Left ventricle myocardium inferior (tissue), 1 donor: ENCODE data around the gene NME7. TPM values are rescaled to one million over a fixed set of nuclear protein-coding genes. Genes with fewer than 3 reads are reported as not detected.

Experiments
- DNase-seq: peaks from one replicate; pipeline ENCODE4 v3.0.0-alpha.2; 2020
- H3K27ac ChIP-seq: fragments of 200-600 bp; replicated peaks from 2 replicates; pipeline ENCODE4 v1.8.0; 2021
- H3K27me3 ChIP-seq: fragments of 200-600 bp; 2 replicates; pipeline ENCODE4 v1.8.0; 2021; ENCODE audit warnings: low read depth
- H3K36me3 ChIP-seq: fragments of 200-600 bp; 2 replicates; pipeline ENCODE4 v1.8.0; 2021
- H3K4me1 ChIP-seq: fragments of 200-600 bp; 2 replicates; pipeline ENCODE4 v1.8.0; 2021
- H3K4me3 ChIP-seq: fragments of 200-600 bp; 2 replicates; pipeline ENCODE4 v1.8.0; 2021; ENCODE audit warnings: mild to moderate bottlenecking, moderate library complexity
- H3K9me3 ChIP-seq: fragments of 200-600 bp; replicated peaks from 2 replicates; pipeline ENCODE4 v1.8.0; 2021
- CTCF ChIP-seq: fragments of 200-600 bp; IDR thresholded peaks from 2 replicates; pipeline ENCODE4 v1.8.0; 2021; ENCODE audit warnings: antibody characterized with exemption, mild to moderate bottlenecking, borderline replicate concordance
- intact Hi-C: fragments of 100-400 bp; cut with micrococcal nuclease; formaldehyde crosslinking; loops from one replicate; pipeline ENCODE4 v1.11.0; 2022
- total RNA-seq: library from RNA; stranded (reverse); fragmentation: NEBNext Ultra II Directional; extraction: Animal tissue kit (Norgen Biotek cat#: 25700); gene quantifications from one replicate; pipeline ENCODE4 v1.2.1, GENCODE V29; 2021
- donor health status: DM: no; HTN: yes; CAD: no; lungs with severe emphysema.

The NME7 gene
- total RNA-seq, 1 donor from 2014 or later = 13.1 TPM

DNA sequence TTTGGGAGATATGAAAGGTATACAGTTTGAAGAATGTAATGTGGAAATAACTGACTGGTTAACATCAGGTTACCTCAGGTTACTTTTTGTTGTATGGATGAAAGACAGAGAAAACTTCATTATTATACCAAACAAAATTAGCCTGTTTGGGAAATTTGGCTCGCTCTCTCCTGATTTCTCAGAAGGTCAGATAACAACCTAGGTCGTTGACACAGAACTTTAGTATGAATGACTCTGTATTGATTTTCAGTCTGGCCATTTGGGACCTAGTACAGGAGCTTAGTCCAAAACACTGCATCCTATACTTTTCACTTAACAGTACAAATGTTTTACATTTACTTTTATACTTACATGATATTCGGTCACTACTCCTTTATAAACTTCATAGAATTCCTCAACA is 132.8 kb downstream of the NME7 start:
- intact Hi-C loops = no loop called here
- H3K4me1 ChIP-seq = peaks cover 22% of the 10 kb centered on the region
- no peaks in the 10 kb centered on the region for H3K36me3 ChIP-seq
- H3K4me3 ChIP-seq = no peak overlapping the region
- H3K9me3 ChIP-seq = no peaks in the 10 kb centered on the region
- H3K27me3 ChIP-seq = no peaks in the 10 kb centered on the region
- DNase-seq = no peak
- no peak for TF ChIP-seq CTCF
- H3K27ac ChIP-seq = no peak overlapping the region

- Histone ChIP-seq H3K27ac (no peak overlapping the region), H3K4me3 (no peak overlapping the region), H3K4me1 (no peaks in the 10 kb centered on the region), H3K36me3 (peaks cover 5% of the 10 kb centered on the region), H3K9me3 (no peaks in the 10 kb centered on the region), H3K27me3 (no peaks in the 10 kb centered on the region)
- TF ChIP-seq CTCF = no peak
- intact Hi-C loops = no loop called here
- DNase-seq = no peak
Measured at GRCh38 chr1:169217636-169218035, 150.0 kb downstream of the NME7 start.

DNA sequence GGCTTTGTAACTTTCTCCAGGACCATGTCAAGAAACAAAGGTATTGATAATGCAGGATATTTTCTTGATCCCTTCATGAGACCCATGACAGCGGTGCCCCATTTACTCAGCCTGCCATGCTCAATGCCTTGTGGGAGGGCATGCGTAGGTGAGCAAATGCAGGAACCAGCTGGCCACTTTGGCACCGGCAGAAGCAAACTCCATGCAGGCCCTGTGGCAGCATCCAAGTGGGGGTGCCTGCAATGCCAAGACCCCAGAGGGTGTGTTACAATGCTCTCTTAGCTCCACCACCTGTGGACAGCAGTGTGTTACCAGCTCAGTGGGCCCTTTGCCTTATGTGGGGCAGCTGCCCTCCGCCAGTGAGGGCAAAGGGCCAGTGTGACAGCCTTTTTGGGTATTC is 153.0 kb downstream of the NME7 start:
- Histone ChIP-seq H3K9me3 (no peaks in the 10 kb centered on the region), H3K4me3 (no peak overlapping the region), H3K36me3 (peaks cover 5% of the 10 kb centered on the region), H3K27ac (no peak overlapping the region), H3K27me3 (no peaks in the 10 kb centered on the region), H3K4me1 (no peaks in the 10 kb centered on the region)
- intact Hi-C loops = no loop called here
- TF ChIP-seq CTCF = no peak
- DNase-seq = no peak

DNA sequence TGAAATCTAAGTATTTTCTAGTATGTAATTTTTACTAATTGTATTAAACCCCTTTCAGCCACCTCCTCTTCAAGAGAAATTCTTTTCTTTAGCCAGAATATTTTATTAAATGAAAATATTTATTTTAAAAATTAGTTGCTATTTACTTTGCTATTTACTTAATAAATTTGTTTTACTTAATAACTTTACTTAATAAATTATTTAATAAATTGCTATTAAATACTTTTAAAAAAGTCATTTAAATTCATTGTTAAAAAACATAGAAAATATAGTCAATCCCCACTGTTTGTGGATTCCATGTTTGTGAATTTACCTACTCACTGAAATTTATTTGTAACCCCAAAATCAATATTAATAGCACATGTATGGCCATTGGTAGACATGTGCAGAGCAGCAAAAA is 155.5 kb downstream of the NME7 start:
- no peak for TF ChIP-seq CTCF
- DNase-seq = no peak
- intact Hi-C loops = no loop called here
- Histone ChIP-seq H3K4me1 (no peaks in the 10 kb centered on the region), H3K27me3 (no peaks in the 10 kb centered on the region), H3K4me3 (no peak overlapping the region), H3K9me3 (no peaks in the 10 kb centered on the region), H3K36me3 (peaks cover 5% of the 10 kb centered on the region), H3K27ac (no peak overlapping the region)

- Histone ChIP-seq H3K4me1 (no peaks in the 10 kb centered on the region), H3K27me3 (no peaks in the 10 kb centered on the region), H3K9me3 (no peaks in the 10 kb centered on the region), H3K36me3 (no peaks in the 10 kb centered on the region), H3K27ac (no peak overlapping the region), H3K4me3 (no peak overlapping the region)
- TF ChIP-seq CTCF = no peak
- intact Hi-C loops = no loop called here
- DNase-seq = no peak
Measured at GRCh38 chr1:169207797-169208520, 159.6 kb downstream of the NME7 start.
